PC-9 (cell line): ENCODE data around the gene CABYR. TPM values are rescaled to one million over a fixed set of nuclear protein-coding genes. Genes with fewer than 3 reads are reported as not detected.

Source experiments
- BruUV-seq: library from RNA; stranded (reverse); fragments of 400-500 nt; replicated peaks from 2 replicates; lab custom pipeline; 2021; lab: Mats Ljungman, UMichigan
- CTCF ChIA-PET: fragments of 300-600 bp; sonication (Branson Sonifier 250); formaldehyde crosslinking; loops from one replicate; lab custom pipeline; 2022; ENCODE audit warnings: antibody characterized with exemption; lab: Charles Lee
- POLR2A ChIA-PET: fragments of 300-600 bp; sonication (Branson Sonifier 250); formaldehyde crosslinking; loops from one replicate; lab custom pipeline; 2022; ENCODE audit warnings: antibody characterized with exemption; ENCODE audit not compliant: unreplicated experiment; lab: Charles Lee
- DNase-seq, 2 experiments: peaks; one replicate each; pipeline versions ENCODE4 v3.0.0 to v3.0.0-alpha.2; 2015 to 2022; ENCODE audit warnings: mixed read lengths in 1 of 2
- H2AFZ ChIP-seq: fragments of 200-600 bp; sonication (generic); 2 replicates; pipeline ENCODE4 v1.8.1; 2017; ENCODE audit warnings: antibody characterized with exemption
- H3F3A ChIP-seq: fragments of 200-600 bp; sonication (generic); 2 replicates; pipeline ENCODE4 v1.8.1; 2017; ENCODE audit warnings: antibody characterized with exemption, mild to moderate bottlenecking, low read depth; ENCODE audit not compliant: insufficient read depth
- H3K27ac ChIP-seq: fragments of 200-600 bp; sonication (generic); 2 replicates; pipeline ENCODE4 v1.6.1; 2016; ENCODE audit warnings: mixed run types
- H3K27me3 ChIP-seq: fragments of 200-600 bp; sonication (generic); 2 replicates; pipeline ENCODE4 v1.6.1; 2016; ENCODE audit warnings: low read depth, mixed run types; ENCODE audit not compliant: insufficient read depth
- H3K36me3 ChIP-seq: fragments of 200-600 bp; sonication (generic); 2 replicates; pipeline ENCODE4 v1.6.1; 2016; ENCODE audit warnings: low read depth, mixed run types
- H3K4me1 ChIP-seq: fragments of 200-600 bp; sonication (generic); replicated peaks from 2 replicates; pipeline ENCODE4 v1.6.1; 2016; ENCODE audit warnings: mixed run types; ENCODE audit not compliant: insufficient read depth
- H3K4me2 ChIP-seq: fragments of 200-600 bp; sonication (generic); 2 replicates; pipeline ENCODE4 v1.6.1; 2017; ENCODE audit warnings: mixed run types
- H3K4me3 ChIP-seq: fragments of 200-600 bp; sonication (generic); 2 replicates; pipeline ENCODE4 v1.6.1; 2016; ENCODE audit warnings: mixed run types
- H3K79me2 ChIP-seq: fragments of 200-600 bp; sonication (generic); 2 replicates; pipeline ENCODE4 v1.6.1; 2017; ENCODE audit warnings: low read depth, mixed run types
- H3K9me2 ChIP-seq: fragments of 200-600 bp; sonication (generic); 2 replicates; pipeline ENCODE4 v1.8.1; 2017; ENCODE audit warnings: mild to moderate bottlenecking; ENCODE audit not compliant: insufficient read depth
- H3K9me3 ChIP-seq: fragments of 200-600 bp; sonication (generic); 2 replicates; pipeline ENCODE4 v1.8.1; 2016; ENCODE audit warnings: low read depth; ENCODE audit not compliant: insufficient read depth
- H4K20me1 ChIP-seq: fragments of 200-600 bp; sonication (generic); 2 replicates; pipeline ENCODE4 v1.8.1; 2017; ENCODE audit not compliant: insufficient read depth
- EZH2 ChIP-seq: fragments of 200-600 bp; sonication (generic); IDR thresholded peaks from 2 replicates; pipeline ENCODE4 v1.8.0; 2017; ENCODE audit warnings: antibody characterized with exemption, low read depth
- intact Hi-C: fragments of 100-400 bp; cut with micrococcal nuclease; formaldehyde crosslinking; loops from one replicate; pipeline ENCODE4 v1.10.0; 2022; ENCODE audit not compliant: unreplicated experiment
- total RNA-seq: library from RNA; stranded (reverse); gene quantifications from 2 replicates; pipeline ENCODE4 v1.2.3, GENCODE V29; 2021
- TF ChIP-seq, protein P1 (sequence below): fragments of 200-600 bp; sonication (generic); conservative IDR thresholded peaks from 2 replicates; pipeline ENCODE4 v1.6.1; 2017; ENCODE audit warnings: mixed run types, antibody characterized with exemption, mild to moderate bottlenecking, moderate library complexity

CABYR gene
- total RNA-seq, 1 experiment from 2014 or later, result 32.4 TPM

DNA sequence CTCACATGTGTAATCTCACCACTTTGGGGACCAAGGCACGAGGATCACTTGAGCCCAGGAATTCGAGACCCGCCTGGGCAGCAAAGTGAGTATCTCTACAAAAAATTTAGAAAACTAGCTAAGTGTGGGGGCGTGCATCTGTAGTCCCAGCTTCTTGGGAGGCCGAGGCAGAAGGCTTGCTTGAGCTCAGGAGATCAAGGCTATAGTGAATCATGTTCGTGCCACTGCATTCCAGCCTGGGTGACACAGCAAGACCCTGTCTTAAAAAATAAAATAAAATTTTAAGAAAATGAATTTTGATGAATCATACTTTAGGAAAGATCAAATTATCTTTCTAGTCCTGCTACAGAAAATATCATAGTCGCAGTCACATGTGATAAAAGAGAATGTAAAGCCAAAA is 46.9 kb downstream of the CABYR start:
- Histone ChIP-seq H3K27ac (no peak overlapping the region), H3K36me3 (no peaks in the 10 kb centered on the region), H3K9me2 (no peaks in the 10 kb centered on the region), H2AFZ (no peak overlapping the region), H3K4me1 (no peaks in the 10 kb centered on the region), H3K27me3 (no peaks in the 10 kb centered on the region), H3K79me2 (no peaks in the 10 kb centered on the region), H4K20me1 (no peaks in the 10 kb centered on the region), H3K4me2 (no peak overlapping the region), H3K9me3 (no peaks in the 10 kb centered on the region), H3K4me3 (no peak overlapping the region), H3F3A (no peaks in the 10 kb centered on the region)
- ChIA-PET CTCF (no interaction called here), POLR2A (no interaction called here)
- no TSS peak for BruUV-seq
- DNase-seq, result no peak
- intact Hi-C loops, result no loop called here
- TF ChIP-seq, protein P1, sequence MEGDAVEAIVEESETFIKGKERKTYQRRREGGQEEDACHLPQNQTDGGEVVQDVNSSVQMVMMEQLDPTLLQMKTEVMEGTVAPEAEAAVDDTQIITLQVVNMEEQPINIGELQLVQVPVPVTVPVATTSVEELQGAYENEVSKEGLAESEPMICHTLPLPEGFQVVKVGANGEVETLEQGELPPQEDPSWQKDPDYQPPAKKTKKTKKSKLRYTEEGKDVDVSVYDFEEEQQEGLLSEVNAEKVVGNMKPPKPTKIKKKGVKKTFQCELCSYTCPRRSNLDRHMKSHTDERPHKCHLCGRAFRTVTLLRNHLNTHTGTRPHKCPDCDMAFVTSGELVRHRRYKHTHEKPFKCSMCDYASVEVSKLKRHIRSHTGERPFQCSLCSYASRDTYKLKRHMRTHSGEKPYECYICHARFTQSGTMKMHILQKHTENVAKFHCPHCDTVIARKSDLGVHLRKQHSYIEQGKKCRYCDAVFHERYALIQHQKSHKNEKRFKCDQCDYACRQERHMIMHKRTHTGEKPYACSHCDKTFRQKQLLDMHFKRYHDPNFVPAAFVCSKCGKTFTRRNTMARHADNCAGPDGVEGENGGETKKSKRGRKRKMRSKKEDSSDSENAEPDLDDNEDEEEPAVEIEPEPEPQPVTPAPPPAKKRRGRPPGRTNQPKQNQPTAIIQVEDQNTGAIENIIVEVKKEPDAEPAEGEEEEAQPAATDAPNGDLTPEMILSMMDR, result no peak
- no peak for TF ChIP-seq EZH2

DNA sequence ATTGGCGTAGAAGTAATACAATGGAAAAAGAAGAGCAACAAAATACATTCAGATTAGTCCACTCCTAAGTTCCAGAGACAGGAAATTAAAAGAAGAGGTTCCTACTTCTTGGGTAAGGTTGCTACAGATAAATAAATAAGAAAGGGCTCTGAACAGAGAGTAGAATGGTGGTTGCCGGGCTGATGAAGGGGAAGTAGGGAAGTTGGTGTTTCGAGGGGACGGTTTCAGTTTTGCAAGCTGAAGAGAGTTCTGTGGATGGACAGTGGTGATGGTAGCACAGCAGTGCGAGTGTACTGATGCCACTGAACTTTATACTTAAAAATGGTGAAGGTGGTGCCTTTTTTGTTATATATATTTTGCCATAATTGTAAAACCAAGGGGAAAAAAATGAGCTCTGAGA is 48.2 kb downstream of the CABYR start:
- ChIA-PET POLR2A (no interaction called here), CTCF (interaction anchor here (0.6 kb wide), 1 partner anchor 173 kb away, joined by 4 read pairs; no protein-coding TSS in a partner anchor)
- Histone ChIP-seq H3K27ac (no peak overlapping the region), H3K9me2 (no peaks in the 10 kb centered on the region), H3K79me2 (no peaks in the 10 kb centered on the region), H3K9me3 (no peaks in the 10 kb centered on the region), H3K36me3 (no peaks in the 10 kb centered on the region), H4K20me1 (no peaks in the 10 kb centered on the region), H3K4me1 (no peaks in the 10 kb centered on the region), H3K4me2 (no peak overlapping the region), H3F3A (no peaks in the 10 kb centered on the region), H2AFZ (no peak overlapping the region), H3K4me3 (no peak overlapping the region), H3K27me3 (no peaks in the 10 kb centered on the region)
- DNase-seq, result no peak
- TF ChIP-seq EZH2, result no peak
- TF ChIP-seq, protein P1, result no peak
- BruUV-seq, result no TSS peak
- intact Hi-C loops, result no loop called here

DNA sequence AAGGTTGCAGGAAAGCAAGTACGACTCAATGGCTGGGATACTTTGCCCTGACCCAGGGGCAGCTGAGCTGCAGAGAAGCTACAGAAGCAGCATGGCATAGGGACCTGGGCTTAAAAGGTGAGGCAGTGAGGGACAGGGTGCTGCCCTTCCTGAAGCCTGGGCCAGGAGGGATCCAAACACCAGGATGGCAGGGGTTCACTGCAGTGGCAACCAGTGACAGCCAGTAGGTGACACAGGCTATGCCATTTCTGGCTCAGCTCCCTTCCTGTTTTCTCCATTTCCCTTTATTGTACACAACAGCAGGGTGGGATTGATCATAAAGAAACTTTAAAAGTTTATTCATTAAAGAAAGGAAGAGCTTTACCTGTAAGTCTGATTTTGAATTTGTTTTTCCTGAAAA is 48.8 kb downstream of the CABYR start:
- Histone ChIP-seq H3K9me3 (no peaks in the 10 kb centered on the region), H3K36me3 (no peaks in the 10 kb centered on the region), H3K4me3 (no peak overlapping the region), H3K27ac (no peak overlapping the region), H4K20me1 (no peaks in the 10 kb centered on the region), H3K9me2 (no peaks in the 10 kb centered on the region), H3K27me3 (no peaks in the 10 kb centered on the region), H2AFZ (no peak overlapping the region), H3K4me1 (no peaks in the 10 kb centered on the region), H3K4me2 (no peak overlapping the region), H3F3A (no peaks in the 10 kb centered on the region), H3K79me2 (no peaks in the 10 kb centered on the region)
- BruUV-seq, result no TSS peak
- DNase-seq, result no peak
- CTCF ChIA-PET, result no interaction called here
- POLR2A ChIA-PET, result no interaction called here
- intact Hi-C loops, result no loop called here
- no peak for TF ChIP-seq EZH2
- TF ChIP-seq, protein P1, result no peak
